NB4 (cell line): ENCODE results near the gene ITLN1.

Source experiments
- DNase-seq: peaks from one replicate; pipeline ENCODE4 v3.0.0; 2010; ENCODE audit warnings: low read depth
- H3K4me3 ChIP-seq: one replicate; pipeline ENCODE4 v1.5.1; 2011; ENCODE audit warnings: mild to moderate bottlenecking, low read depth, low read length, moderate library complexity
- MYC ChIP-seq: IDR thresholded peaks from 2 replicates; pipeline ENCODE4 v1.6.1; 2011; ENCODE audit warnings: low read depth, low read length
- POLR2A ChIP-seq: IDR thresholded peaks from 2 replicates; pipeline ENCODE4 v1.6.1; 2011; ENCODE audit warnings: mild to moderate bottlenecking; ENCODE audit not compliant: insufficient read length; ENCODE audit errors: extremely low read depth
- TF ChIP-seq, protein P1 (sequence below): IDR thresholded peaks from 2 replicates; pipeline ENCODE4 v1.6.1; 2011; ENCODE audit warnings: low read depth, low read length
- TF ChIP-seq, protein P2 (sequence below): IDR thresholded peaks from one replicate; pipeline ENCODE4 v1.5.1; 2012; ENCODE audit warnings: low read depth, low read length

ITLN1 gene

GRCh38 chr1:160866695-160867260, 18.2 kb downstream of the ITLN1 start:
- DNase-seq, result no peak
- TF ChIP-seq POLR2A, result no peak
- TF ChIP-seq, protein P1, sequence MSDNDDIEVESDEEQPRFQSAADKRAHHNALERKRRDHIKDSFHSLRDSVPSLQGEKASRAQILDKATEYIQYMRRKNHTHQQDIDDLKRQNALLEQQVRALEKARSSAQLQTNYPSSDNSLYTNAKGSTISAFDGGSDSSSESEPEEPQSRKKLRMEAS, result no peak
- TF ChIP-seq, protein P2, sequence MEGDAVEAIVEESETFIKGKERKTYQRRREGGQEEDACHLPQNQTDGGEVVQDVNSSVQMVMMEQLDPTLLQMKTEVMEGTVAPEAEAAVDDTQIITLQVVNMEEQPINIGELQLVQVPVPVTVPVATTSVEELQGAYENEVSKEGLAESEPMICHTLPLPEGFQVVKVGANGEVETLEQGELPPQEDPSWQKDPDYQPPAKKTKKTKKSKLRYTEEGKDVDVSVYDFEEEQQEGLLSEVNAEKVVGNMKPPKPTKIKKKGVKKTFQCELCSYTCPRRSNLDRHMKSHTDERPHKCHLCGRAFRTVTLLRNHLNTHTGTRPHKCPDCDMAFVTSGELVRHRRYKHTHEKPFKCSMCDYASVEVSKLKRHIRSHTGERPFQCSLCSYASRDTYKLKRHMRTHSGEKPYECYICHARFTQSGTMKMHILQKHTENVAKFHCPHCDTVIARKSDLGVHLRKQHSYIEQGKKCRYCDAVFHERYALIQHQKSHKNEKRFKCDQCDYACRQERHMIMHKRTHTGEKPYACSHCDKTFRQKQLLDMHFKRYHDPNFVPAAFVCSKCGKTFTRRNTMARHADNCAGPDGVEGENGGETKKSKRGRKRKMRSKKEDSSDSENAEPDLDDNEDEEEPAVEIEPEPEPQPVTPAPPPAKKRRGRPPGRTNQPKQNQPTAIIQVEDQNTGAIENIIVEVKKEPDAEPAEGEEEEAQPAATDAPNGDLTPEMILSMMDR, result no peak
- TF ChIP-seq MYC, result no peak
- no peak overlapping the region for H3K4me3 ChIP-seq

GRCh38 chr1:160866001-160866694, 18.8 kb downstream of the ITLN1 start:
- no peak overlapping the region for H3K4me3 ChIP-seq
- TF ChIP-seq, protein P2, result no peak
- TF ChIP-seq POLR2A (no peak), MYC (no peak)
- TF ChIP-seq, protein P1, result no peak
- no peak for DNase-seq

DNA sequence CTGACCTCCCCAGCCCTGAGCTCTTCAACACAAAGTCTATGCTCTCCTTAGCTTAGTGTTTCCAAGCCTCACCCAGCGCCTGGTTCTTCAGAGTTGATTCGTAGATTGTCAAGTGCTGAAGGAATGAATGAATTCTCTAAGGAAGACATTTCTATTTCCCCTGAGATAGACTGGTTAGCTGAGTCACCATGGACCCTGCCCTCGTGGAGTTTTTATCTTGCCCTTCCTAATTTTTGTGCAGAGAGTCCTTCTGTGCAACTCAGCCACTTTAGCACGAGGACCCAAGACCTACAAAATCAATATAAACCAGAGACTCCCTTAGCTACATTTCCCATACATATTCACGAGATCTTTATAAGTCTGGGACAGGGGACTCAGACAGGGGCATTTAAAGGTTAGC, 19.6 kb downstream of the ITLN1 start:
- H3K4me3 ChIP-seq, result no peak overlapping the region
- TF ChIP-seq, protein P1, result no peak
- DNase-seq, result peak; percentile 53

- H3K4me3 ChIP-seq, result no peak overlapping the region
- TF ChIP-seq, protein P1, result no peak
- TF ChIP-seq MYC, result no peak
- TF ChIP-seq POLR2A, result no peak
- TF ChIP-seq, protein P2, result no peak
- peak; percentile 68 for DNase-seq
These were observed 20.8 kb downstream of the ITLN1 start for GRCh38 chr1:160864173-160864572.

DNA sequence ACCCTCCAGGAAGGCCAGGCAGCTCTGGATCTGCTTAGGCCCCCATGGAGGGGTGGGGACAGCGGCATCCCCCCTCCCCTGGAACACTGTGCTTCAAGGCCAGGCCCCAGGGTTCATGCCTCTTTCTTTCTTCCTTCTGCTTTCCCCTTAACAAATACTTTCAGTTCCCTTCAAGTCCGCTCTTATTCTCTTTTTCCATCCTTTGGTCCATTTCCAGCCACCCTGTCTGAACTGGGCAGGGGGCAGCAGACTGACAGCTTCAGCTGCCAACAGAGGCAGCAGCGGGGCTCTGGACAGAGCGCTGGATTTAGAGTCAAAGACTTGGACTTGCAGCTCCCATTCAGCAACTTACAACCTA, 21.2 kb downstream of the ITLN1 start:
- H3K4me3 ChIP-seq, result no peak overlapping the region
- TF ChIP-seq, protein P2, result no peak
- TF ChIP-seq POLR2A (no peak), MYC (no peak)
- TF ChIP-seq, protein P1, result no peak
- DNase-seq, result peak; percentile 55

DNA sequence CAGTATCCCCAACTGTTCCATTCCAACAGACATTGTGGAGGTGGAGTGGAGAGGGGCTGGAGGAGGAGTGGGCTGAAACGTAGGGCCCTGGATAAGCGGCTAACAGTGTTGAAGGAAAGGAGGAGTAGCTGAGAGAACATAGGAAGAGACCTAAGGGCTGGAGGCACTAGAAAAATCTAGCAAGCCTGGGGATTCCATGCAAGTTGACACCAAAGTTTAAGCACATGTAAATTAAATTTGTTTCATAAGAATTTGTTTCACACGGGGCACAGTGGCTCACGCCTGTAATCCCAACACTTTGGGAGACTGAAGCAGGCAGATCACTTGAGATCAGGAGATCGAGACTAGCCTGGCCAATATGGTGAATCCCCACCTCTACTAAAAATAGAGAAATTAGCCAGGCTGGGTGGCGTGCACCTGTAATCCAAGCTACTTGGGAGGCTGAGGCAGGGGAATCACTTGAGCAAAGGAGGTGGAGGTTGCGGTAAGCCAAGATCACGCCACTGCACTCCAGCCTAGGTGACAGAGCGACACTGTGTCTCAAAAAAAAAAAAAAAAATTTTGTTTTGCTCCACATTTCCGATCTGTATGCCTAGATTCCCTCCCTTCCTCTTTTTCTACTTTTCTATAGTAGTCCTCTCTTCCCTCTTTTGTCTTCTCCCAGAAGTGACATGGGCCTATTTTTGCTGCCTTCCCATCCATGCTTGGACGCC, 21.8 kb downstream of the ITLN1 start:
- DNase-seq, result no peak
- no peak overlapping the region for H3K4me3 ChIP-seq
- TF ChIP-seq MYC (no peak), POLR2A (no peak)
- TF ChIP-seq, protein P2, result no peak
- TF ChIP-seq, protein P1, result no peak
